Measurements from ENCODE around the gene C14orf93.

GRCh38 chr14:23009483-23009938, 432 bp downstream of the C14orf93 start:
- TF ChIP-seq BACH1 (tag; IDR thresholded peaks at IDR 0.05) = no peak
- TF ChIP-seq, protein P1, sequence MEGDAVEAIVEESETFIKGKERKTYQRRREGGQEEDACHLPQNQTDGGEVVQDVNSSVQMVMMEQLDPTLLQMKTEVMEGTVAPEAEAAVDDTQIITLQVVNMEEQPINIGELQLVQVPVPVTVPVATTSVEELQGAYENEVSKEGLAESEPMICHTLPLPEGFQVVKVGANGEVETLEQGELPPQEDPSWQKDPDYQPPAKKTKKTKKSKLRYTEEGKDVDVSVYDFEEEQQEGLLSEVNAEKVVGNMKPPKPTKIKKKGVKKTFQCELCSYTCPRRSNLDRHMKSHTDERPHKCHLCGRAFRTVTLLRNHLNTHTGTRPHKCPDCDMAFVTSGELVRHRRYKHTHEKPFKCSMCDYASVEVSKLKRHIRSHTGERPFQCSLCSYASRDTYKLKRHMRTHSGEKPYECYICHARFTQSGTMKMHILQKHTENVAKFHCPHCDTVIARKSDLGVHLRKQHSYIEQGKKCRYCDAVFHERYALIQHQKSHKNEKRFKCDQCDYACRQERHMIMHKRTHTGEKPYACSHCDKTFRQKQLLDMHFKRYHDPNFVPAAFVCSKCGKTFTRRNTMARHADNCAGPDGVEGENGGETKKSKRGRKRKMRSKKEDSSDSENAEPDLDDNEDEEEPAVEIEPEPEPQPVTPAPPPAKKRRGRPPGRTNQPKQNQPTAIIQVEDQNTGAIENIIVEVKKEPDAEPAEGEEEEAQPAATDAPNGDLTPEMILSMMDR (IDR thresholded peaks at IDR 0.05 in 2 of 3, conservative IDR thresholded peaks at IDR 0.05 in 1 of 3; ENCODE audit: insufficient read depth in 2 of 3, low read depth in 1 of 3, low read length in 3 of 3) = no peak
- TF ChIP-seq POLR2AphosphoS5 (IDR thresholded peaks at IDR 0.05; ENCODE audit: control insufficient read depth, insufficient read depth, low read depth, low read length) = no peak
- TF ChIP-seq TCF7L2 (IDR thresholded peaks at IDR 0.05; ENCODE audit: low read depth, low read length) = no peak
- TF ChIP-seq GABPA (tag; conservative IDR thresholded peaks at IDR 0.05; ENCODE audit: low read depth) = peak; percentile 45; the same call in 1 of the 2 replicates
- TF ChIP-seq, protein P2, sequence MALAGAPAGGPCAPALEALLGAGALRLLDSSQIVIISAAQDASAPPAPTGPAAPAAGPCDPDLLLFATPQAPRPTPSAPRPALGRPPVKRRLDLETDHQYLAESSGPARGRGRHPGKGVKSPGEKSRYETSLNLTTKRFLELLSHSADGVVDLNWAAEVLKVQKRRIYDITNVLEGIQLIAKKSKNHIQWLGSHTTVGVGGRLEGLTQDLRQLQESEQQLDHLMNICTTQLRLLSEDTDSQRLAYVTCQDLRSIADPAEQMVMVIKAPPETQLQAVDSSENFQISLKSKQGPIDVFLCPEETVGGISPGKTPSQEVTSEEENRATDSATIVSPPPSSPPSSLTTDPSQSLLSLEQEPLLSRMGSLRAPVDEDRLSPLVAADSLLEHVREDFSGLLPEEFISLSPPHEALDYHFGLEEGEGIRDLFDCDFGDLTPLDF (CRISPR knock-in tag; IDR thresholded peaks at IDR 0.05) = no peak
- 0 out of 2 replicates have a peak, but pooled peaks have one; percentile 13 for TF ChIP-seq FOSL1 (tag; conservative IDR thresholded peaks at IDR 0.05)
- TF ChIP-seq ZNF431 (CRISPR knock-in tag; IDR thresholded peaks at IDR 0.05) = no peak
- no peak for TF ChIP-seq HDAC6 (IDR thresholded peaks at IDR 0.05; ENCODE audit: low read depth, low read length)
- no peak for TF ChIP-seq NFE2L1 (tag; IDR thresholded peaks at IDR 0.05; ENCODE audit: borderline replicate concordance, low read depth)
- TF ChIP-seq, protein P3, sequence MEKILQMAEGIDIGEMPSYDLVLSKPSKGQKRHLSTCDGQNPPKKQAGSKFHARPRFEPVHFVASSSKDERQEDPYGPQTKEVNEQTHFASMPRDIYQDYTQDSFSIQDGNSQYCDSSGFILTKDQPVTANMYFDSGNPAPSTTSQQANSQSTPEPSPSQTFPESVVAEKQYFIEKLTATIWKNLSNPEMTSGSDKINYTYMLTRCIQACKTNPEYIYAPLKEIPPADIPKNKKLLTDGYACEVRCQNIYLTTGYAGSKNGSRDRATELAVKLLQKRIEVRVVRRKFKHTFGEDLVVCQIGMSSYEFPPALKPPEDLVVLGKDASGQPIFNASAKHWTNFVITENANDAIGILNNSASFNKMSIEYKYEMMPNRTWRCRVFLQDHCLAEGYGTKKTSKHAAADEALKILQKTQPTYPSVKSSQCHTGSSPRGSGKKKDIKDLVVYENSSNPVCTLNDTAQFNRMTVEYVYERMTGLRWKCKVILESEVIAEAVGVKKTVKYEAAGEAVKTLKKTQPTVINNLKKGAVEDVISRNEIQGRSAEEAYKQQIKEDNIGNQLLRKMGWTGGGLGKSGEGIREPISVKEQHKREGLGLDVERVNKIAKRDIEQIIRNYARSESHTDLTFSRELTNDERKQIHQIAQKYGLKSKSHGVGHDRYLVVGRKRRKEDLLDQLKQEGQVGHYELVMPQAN (IDR thresholded peaks at IDR 0.05; ENCODE audit: borderline replicate concordance) = no peak
- TF ChIP-seq DMBX1 (CRISPR knock-in tag; IDR thresholded peaks at IDR 0.05; ENCODE audit: borderline replicate concordance) = no peak
